Testis (tissue), 3 donors: Measurements from ENCODE around the gene LAMA5. TPM values are rescaled to one million over a fixed set of nuclear protein-coding genes. Genes with fewer than 3 reads are reported as not detected.

Source experiments
- DNase-seq: peaks from one replicate; pipeline ENCODE4 v3.0.0-alpha.2; 2019
- H3K27ac ChIP-seq, 2 donors: fragments of 200-600 bp; sonication (generic); one replicate each; pipeline ENCODE4 v1.5.1; 2019
- H3K27me3 ChIP-seq: fragments of 200-600 bp; sonication (generic); one replicate; pipeline ENCODE4 v1.5.1; 2019
- H3K36me3 ChIP-seq: fragments of 200-600 bp; sonication (generic); one replicate; pipeline ENCODE4 v1.5.1; 2017; ENCODE audit warnings: low read depth; ENCODE audit errors: missing control alignments
- H3K4me1 ChIP-seq: fragments of 200-600 bp; sonication (generic); one replicate; pipeline ENCODE4 v1.5.1; 2019
- H3K4me3 ChIP-seq, 2 donors: fragments of 200-600 bp; sonication (generic); one replicate each; pipeline ENCODE4 v1.5.1; 2017 to 2019
- H3K9me3 ChIP-seq: fragments of 200-600 bp; sonication (generic); one replicate; pipeline ENCODE4 v1.5.1; 2017
- CTCF ChIP-seq, 3 experiments: fragments of 450-650 bp in 2 of 3; fragments of 200-600 bp in 1 of 3; sonication (generic) in 1 of 3; IDR thresholded peaks; one replicate each; pipeline ENCODE4 v1.5.1; 2016 to 2019; ENCODE audit warnings: antibody characterized with exemption in 3 of 3, mild to moderate bottlenecking in 2 of 3, moderate library complexity in 1 of 3
- POLR2A ChIP-seq: fragments of 450-650 bp; IDR thresholded peaks from one replicate; pipeline ENCODE4 v1.6.1; 2017; ENCODE audit warnings: antibody characterized with exemption, mild to moderate bottlenecking, moderate library complexity
- WGBS, 2 donors: methylation state at CpG; one replicate each; pipeline ENCODE4 v1.1.5; 2018; 5-methylcytosine and 5-hydroxymethylcytosine counted together
- intact Hi-C: fragments of 100-400 bp; cut with DNase I; formaldehyde crosslinking; loops from one replicate; pipeline ENCODE4 v1.15.1; 2023; ENCODE audit warnings: low total_unique reads
- microRNA-seq, 2 donors: library from miRNA; unstranded; fragments of <30 nt; microRNA quantifications; one replicate each; pipeline ENCODE4, GENCODE V29; 2016; ENCODE audit warnings: borderline number of aligned reads in 2 of 2, borderline replicate concordance in 1 of 2
- polyA plus RNA-seq: library from polyadenylated mRNA; stranded (reverse); fragments of 350-450 nt; fragmentation: Illumina TruSeq; extraction: RNeasy Lipid Tissue Mini Kit (QIAGEN cat#74804); gene quantifications from one replicate; pipeline ENCODE4 v1.2.3, GENCODE V29; 2014; ENCODE audit warnings: low read depth, low replicate concordance; ENCODE audit not compliant: insufficient read depth
- total RNA-seq, 2 donors: library from RNA; depleted of rRNA; stranded (reverse); fragments of >200 nt; gene quantifications; one replicate each; pipeline ENCODE4 v1.2.3, GENCODE V29; 2016

The LAMA5 gene
- total and polyA plus RNA-seq, 3 donors from 2014 or later, result 33.2 to 144 (median 121) TPM

- TF ChIP-seq POLR2A (no peak), CTCF (IDR thresholded peaks at IDR 0.05) (no peak)
- peak; percentile 26 for DNase-seq
- no peaks in the 10 kb centered on the region for H3K27me3 ChIP-seq
- H3K4me1 ChIP-seq, result peaks cover 13% of the 10 kb centered on the region
- no peak overlapping the region for H3K27ac ChIP-seq
- H3K9me3 ChIP-seq, result no peaks in the 10 kb centered on the region
- no peak overlapping the region for H3K4me3 ChIP-seq
- WGBS, 2 donors, result 70 to 86% methylated on average over 10 of the region's 10 CpGs
- H3K36me3 ChIP-seq, result no peaks in the 10 kb centered on the region
- intact Hi-C loops, result no loop called here
These were observed 100.8 kb downstream of the LAMA5 start for GRCh38 chr20:62266340-62266739.

GRCh38 chr20:62265365-62265764 is 101.7 kb downstream of the LAMA5 start:
- Histone ChIP-seq H3K27me3 (no peaks in the 10 kb centered on the region), H3K4me3 (no peak overlapping the region), H3K36me3 (no peaks in the 10 kb centered on the region), H3K9me3 (no peaks in the 10 kb centered on the region), H3K27ac (no peak overlapping the region), H3K4me1 (peaks cover 13% of the 10 kb centered on the region)
- 97 to 100% methylated on average over 1 of the region's 1 CpG for WGBS, 2 donors
- intact Hi-C loops, result no loop called here
- no peak for TF ChIP-seq POLR2A
- TF ChIP-seq CTCF (IDR thresholded peaks at IDR 0.05), result no peak
- no peak for DNase-seq

- Histone ChIP-seq H3K27me3 (no peaks in the 10 kb centered on the region), H3K27ac (no peak overlapping the region), H3K4me1 (peaks cover 3% of the 10 kb centered on the region), H3K4me3 (no peak overlapping the region), H3K9me3 (no peaks in the 10 kb centered on the region), H3K36me3 (no peaks in the 10 kb centered on the region)
- TF ChIP-seq POLR2A (no peak), CTCF (IDR thresholded peaks at IDR 0.05) (no peak)
- 94 to 95% methylated on average over 10 to 14 of the region's 14 CpGs for WGBS, 2 donors
- no peak for DNase-seq
- intact Hi-C loops, result no loop called here
These were observed 103.7 kb downstream of the LAMA5 start for GRCh38 chr20:62263396-62263795.

GRCh38 chr20:62262064-62262463 is 105.0 kb downstream of the LAMA5 start:
- Histone ChIP-seq H3K4me1 (peaks cover 3% of the 10 kb centered on the region), H3K4me3 (no peak overlapping the region), H3K36me3 (no peaks in the 10 kb centered on the region), H3K9me3 (no peaks in the 10 kb centered on the region), H3K27me3 (no peaks in the 10 kb centered on the region), H3K27ac (no peak overlapping the region)
- intact Hi-C loops, result no loop called here
- 94 to 98% methylated on average over 10 of the region's 10 CpGs for WGBS, 2 donors
- TF ChIP-seq CTCF (IDR thresholded peaks at IDR 0.05) (no peak), POLR2A (no peak)
- no peak for DNase-seq

GRCh38 chr20:62259294-62259565 is 107.9 kb downstream of the LAMA5 start:
- Histone ChIP-seq H3K9me3 (no peaks in the 10 kb centered on the region), H3K36me3 (no peaks in the 10 kb centered on the region), H3K4me1 (peaks cover 3% of the 10 kb centered on the region), H3K4me3 (no peak overlapping the region), H3K27me3 (no peaks in the 10 kb centered on the region), H3K27ac (no peak overlapping the region)
- intact Hi-C loops, result no loop called here
- DNase-seq, result no peak
- TF ChIP-seq CTCF (IDR thresholded peaks at IDR 0.05) (no peak), POLR2A (no peak)
- WGBS, 2 donors, result 94 to 97% methylated on average over 8 of the region's 8 CpGs

Small RNA genes within 50 kb of the gene (microRNA-seq; reads per million reads assigned to microRNA genes)
- gene MIR4758, result 0 to 3.5 reads per million in 2 donors

Other genes with a start within 250 kb of the LAMA5 start
- gene LSM14B, start 244.8 kb downstream of the LAMA5 start, total RNA-seq, result 100 to 1,000 TPM; 116 to 137 TPM
- gene LSM14B, start 244.8 kb downstream of the LAMA5 start, polyA plus RNA-seq, result 91.0 TPM
- 100 to 1,000 TPM; 146 to 203 TPM for gene PSMA7, start 223.9 kb downstream of the LAMA5 start, total RNA-seq
- gene PSMA7, start 223.9 kb downstream of the LAMA5 start, polyA plus RNA-seq, result 124 TPM
- 10 to 100 TPM; 54.6 to 69.5 TPM for gene SS18L1, start 223.5 kb downstream of the LAMA5 start, total RNA-seq
- 16.2 TPM for gene SS18L1, start 223.5 kb downstream of the LAMA5 start, polyA plus RNA-seq
- 10 to 100 TPM; 61.9 to 76.8 TPM for gene MTG2, start 184.3 kb downstream of the LAMA5 start, total RNA-seq
- gene MTG2, start 184.3 kb downstream of the LAMA5 start, polyA plus RNA-seq, result 53.3 TPM
- gene HRH3, start 147.0 kb downstream of the LAMA5 start, total RNA-seq, result 1 to 10 TPM; 1.1 to 2.5 TPM
- gene HRH3, start 147.0 kb downstream of the LAMA5 start, polyA plus RNA-seq, result 0.67 TPM
- gene OSBPL2, start 128.8 kb downstream of the LAMA5 start, total RNA-seq, result 10 to 100 TPM; 49.8 to 57.2 TPM
- 48.5 TPM for gene OSBPL2, start 128.8 kb downstream of the LAMA5 start, polyA plus RNA-seq
- 100 to 1,000 TPM; 283 to 286 TPM for gene ADRM1, start 64.3 kb downstream of the LAMA5 start, total RNA-seq
- 191 TPM for gene ADRM1, start 64.3 kb downstream of the LAMA5 start, polyA plus RNA-seq
- 1,000 to 10,000 TPM in 1 of 2 donors, 100 to 1,000 TPM in 1; 548 to 1,387 TPM for gene RPS21, start 19.8 kb upstream of the LAMA5 start, total RNA-seq
- 1,052 TPM for gene RPS21, start 19.8 kb upstream of the LAMA5 start, polyA plus RNA-seq
- gene CABLES2, start 40.0 kb upstream of the LAMA5 start, total RNA-seq, result 10 to 100 TPM; 51.0 to 58.6 TPM
- gene CABLES2, start 40.0 kb upstream of the LAMA5 start, polyA plus RNA-seq, result 83.0 TPM
- gene RBBP8NL, start 60.2 kb upstream of the LAMA5 start, total RNA-seq, result 1 to 10 TPM in 1 of 2 donors, under 1 TPM in 1; 0.81 to 1.3 TPM
- 2.8 TPM for gene RBBP8NL, start 60.2 kb upstream of the LAMA5 start, polyA plus RNA-seq
- 10 to 100 TPM; 54.5 to 70.6 TPM for gene GATA5, start 108.7 kb upstream of the LAMA5 start, total RNA-seq
- 19.0 TPM for gene GATA5, start 108.7 kb upstream of the LAMA5 start, polyA plus RNA-seq